H1 (cell line): ENCODE measurements around the gene PHYH.
"Not testable (repeated sequence)": the region's sequence is repeated elsewhere in the genome, so short reads cannot be mapped to it uniquely, and the experiment has no call there.

Source experiments
- FOSL1 ChIP-seq: IDR thresholded peaks from 2 replicates; pipeline ENCODE4 v1.6.1; 2011; ENCODE audit warnings: mild to moderate bottlenecking, low read depth, low read length, moderate library complexity; ENCODE audit not compliant: insufficient read depth
- HDAC6 ChIP-seq: IDR thresholded peaks from one replicate; pipeline ENCODE4 v1.7.1; 2012; ENCODE audit warnings: low read depth, mild to moderate bottlenecking, inconsistent platforms, low read length, moderate library complexity
- POLR2AphosphoS5 ChIP-seq: IDR thresholded peaks from 2 replicates; pipeline ENCODE4 v1.6.1; 2011; ENCODE audit warnings: low read depth, low read length
- SP1 ChIP-seq: IDR thresholded peaks from 2 replicates; pipeline ENCODE4 v1.6.1; 2011; ENCODE audit warnings: low read depth, low read length
- ZNF274 ChIP-seq: IDR thresholded peaks from 2 replicates; pipeline ENCODE4 v1.7.0; 2012; ENCODE audit warnings: low read length, borderline replicate concordance; ENCODE audit errors: extremely low read depth
- TF ChIP-seq, protein P1 (sequence below): fragments of 300-600 bp; sonication (generic); IDR thresholded peaks from 2 replicates; pipeline ENCODE4 v1.7.1; 2012; ENCODE audit warnings: low read length, moderate library complexity, mild to moderate bottlenecking, inconsistent platforms; ENCODE audit not compliant: insufficient replicate concordance

DNA sequence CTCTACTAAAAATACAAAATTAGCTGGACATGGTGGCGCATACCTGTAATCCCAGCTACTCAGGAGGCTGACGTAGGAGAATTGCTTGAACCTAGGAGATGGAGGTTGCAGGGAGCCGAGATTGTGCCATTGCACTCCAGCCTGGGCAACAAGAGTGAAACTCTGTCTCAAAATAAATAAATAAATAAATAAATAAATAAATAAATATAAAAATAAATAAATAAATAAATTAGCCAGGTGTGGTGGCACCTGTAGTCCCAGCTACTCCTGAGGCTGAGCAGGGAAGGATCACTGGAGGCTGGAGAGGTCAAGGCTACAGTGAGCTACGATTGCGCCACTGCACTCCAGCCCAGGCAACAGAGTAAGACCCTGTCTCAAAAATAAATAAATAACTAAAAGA, 57.6 kb downstream of the PHYH start:
- not testable (repeated sequence) for TF ChIP-seq SP1, POLR2AphosphoS5, FOSL1, ZNF274, HDAC6
- TF ChIP-seq, protein P1, sequence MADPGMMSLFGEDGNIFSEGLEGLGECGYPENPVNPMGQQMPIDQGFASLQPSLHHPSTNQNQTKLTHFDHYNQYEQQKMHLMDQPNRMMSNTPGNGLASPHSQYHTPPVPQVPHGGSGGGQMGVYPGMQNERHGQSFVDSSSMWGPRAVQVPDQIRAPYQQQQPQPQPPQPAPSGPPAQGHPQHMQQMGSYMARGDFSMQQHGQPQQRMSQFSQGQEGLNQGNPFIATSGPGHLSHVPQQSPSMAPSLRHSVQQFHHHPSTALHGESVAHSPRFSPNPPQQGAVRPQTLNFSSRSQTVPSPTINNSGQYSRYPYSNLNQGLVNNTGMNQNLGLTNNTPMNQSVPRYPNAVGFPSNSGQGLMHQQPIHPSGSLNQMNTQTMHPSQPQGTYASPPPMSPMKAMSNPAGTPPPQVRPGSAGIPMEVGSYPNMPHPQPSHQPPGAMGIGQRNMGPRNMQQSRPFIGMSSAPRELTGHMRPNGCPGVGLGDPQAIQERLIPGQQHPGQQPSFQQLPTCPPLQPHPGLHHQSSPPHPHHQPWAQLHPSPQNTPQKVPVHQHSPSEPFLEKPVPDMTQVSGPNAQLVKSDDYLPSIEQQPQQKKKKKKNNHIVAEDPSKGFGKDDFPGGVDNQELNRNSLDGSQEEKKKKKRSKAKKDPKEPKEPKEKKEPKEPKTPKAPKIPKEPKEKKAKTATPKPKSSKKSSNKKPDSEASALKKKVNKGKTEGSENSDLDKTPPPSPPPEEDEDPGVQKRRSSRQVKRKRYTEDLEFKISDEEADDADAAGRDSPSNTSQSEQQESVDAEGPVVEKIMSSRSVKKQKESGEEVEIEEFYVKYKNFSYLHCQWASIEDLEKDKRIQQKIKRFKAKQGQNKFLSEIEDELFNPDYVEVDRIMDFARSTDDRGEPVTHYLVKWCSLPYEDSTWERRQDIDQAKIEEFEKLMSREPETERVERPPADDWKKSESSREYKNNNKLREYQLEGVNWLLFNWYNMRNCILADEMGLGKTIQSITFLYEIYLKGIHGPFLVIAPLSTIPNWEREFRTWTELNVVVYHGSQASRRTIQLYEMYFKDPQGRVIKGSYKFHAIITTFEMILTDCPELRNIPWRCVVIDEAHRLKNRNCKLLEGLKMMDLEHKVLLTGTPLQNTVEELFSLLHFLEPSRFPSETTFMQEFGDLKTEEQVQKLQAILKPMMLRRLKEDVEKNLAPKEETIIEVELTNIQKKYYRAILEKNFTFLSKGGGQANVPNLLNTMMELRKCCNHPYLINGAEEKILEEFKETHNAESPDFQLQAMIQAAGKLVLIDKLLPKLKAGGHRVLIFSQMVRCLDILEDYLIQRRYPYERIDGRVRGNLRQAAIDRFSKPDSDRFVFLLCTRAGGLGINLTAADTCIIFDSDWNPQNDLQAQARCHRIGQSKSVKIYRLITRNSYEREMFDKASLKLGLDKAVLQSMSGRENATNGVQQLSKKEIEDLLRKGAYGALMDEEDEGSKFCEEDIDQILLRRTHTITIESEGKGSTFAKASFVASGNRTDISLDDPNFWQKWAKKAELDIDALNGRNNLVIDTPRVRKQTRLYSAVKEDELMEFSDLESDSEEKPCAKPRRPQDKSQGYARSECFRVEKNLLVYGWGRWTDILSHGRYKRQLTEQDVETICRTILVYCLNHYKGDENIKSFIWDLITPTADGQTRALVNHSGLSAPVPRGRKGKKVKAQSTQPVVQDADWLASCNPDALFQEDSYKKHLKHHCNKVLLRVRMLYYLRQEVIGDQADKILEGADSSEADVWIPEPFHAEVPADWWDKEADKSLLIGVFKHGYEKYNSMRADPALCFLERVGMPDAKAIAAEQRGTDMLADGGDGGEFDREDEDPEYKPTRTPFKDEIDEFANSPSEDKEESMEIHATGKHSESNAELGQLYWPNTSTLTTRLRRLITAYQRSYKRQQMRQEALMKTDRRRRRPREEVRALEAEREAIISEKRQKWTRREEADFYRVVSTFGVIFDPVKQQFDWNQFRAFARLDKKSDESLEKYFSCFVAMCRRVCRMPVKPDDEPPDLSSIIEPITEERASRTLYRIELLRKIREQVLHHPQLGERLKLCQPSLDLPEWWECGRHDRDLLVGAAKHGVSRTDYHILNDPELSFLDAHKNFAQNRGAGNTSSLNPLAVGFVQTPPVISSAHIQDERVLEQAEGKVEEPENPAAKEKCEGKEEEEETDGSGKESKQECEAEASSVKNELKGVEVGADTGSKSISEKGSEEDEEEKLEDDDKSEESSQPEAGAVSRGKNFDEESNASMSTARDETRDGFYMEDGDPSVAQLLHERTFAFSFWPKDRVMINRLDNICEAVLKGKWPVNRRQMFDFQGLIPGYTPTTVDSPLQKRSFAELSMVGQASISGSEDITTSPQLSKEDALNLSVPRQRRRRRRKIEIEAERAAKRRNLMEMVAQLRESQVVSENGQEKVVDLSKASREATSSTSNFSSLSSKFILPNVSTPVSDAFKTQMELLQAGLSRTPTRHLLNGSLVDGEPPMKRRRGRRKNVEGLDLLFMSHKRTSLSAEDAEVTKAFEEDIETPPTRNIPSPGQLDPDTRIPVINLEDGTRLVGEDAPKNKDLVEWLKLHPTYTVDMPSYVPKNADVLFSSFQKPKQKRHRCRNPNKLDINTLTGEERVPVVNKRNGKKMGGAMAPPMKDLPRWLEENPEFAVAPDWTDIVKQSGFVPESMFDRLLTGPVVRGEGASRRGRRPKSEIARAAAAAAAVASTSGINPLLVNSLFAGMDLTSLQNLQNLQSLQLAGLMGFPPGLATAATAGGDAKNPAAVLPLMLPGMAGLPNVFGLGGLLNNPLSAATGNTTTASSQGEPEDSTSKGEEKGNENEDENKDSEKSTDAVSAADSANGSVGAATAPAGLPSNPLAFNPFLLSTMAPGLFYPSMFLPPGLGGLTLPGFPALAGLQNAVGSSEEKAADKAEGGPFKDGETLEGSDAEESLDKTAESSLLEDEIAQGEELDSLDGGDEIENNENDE, result not testable (repeated sequence)
